OCI-LY7 (cell line): Measurements from ENCODE around the gene GSTO1. TPM values are rescaled to one million over a fixed set of nuclear protein-coding genes. Genes with fewer than 3 reads are reported as not detected.

ENCODE experiments used
- BruUV-seq: library from RNA; stranded (reverse); fragments of 400-500 nt; replicated peaks from 2 replicates; lab custom pipeline; 2021; lab: Mats Ljungman, UMichigan
- CTCF ChIA-PET: fragments of 300-600 bp; sonication (Branson Sonifier 250); formaldehyde crosslinking; loops from one replicate; lab custom pipeline; 2022; ENCODE audit warnings: antibody characterized with exemption; ENCODE audit not compliant: unreplicated experiment; lab: Charles Lee
- POLR2A ChIA-PET: fragments of 300-600 bp; sonication (Branson Sonifier 250); formaldehyde crosslinking; loops from one replicate; lab custom pipeline; 2022; ENCODE audit warnings: antibody characterized with exemption; lab: Charles Lee
- DNase-seq: peaks from one replicate; pipeline ENCODE4 v3.0.0-alpha.2; 2015; ENCODE audit warnings: low spot score
- H2AFZ ChIP-seq: fragments of 200-600 bp; sonication (generic), shearing (Covaris generic); 2 replicates; pipeline ENCODE4 v1.6.1; 2014; ENCODE audit warnings: mild to moderate bottlenecking, antibody characterized with exemption, low read length, moderate library complexity
- H3K27ac ChIP-seq: fragments of 200-600 bp; sonication (generic); 2 replicates; pipeline ENCODE4 v1.5.1; 2014; ENCODE audit warnings: mixed run types, low read depth, mild to moderate bottlenecking, moderate library complexity, low read length, inconsistent platforms; ENCODE audit not compliant: poor library complexity, severe bottlenecking
- H3K36me3 ChIP-seq: fragments of 200-600 bp; sonication (generic); 2 replicates; pipeline ENCODE4 v1.6.1; 2014; ENCODE audit warnings: mild to moderate bottlenecking, antibody characterized with exemption, low read length, moderate library complexity, mixed read lengths; ENCODE audit not compliant: insufficient read depth
- H3K4me1 ChIP-seq: fragments of 200-600 bp; sonication (generic); 2 replicates; pipeline ENCODE4 v1.5.1; 2014; ENCODE audit warnings: mild to moderate bottlenecking, low read length; ENCODE audit not compliant: insufficient read depth, poor library complexity, severe bottlenecking
- H3K4me2 ChIP-seq: fragments of 200-600 bp; sonication (generic); 2 replicates; pipeline ENCODE4 v1.6.1; 2014; ENCODE audit warnings: mild to moderate bottlenecking, low read length
- H3K4me3 ChIP-seq: fragments of 200-600 bp; sonication (generic); 2 replicates; pipeline ENCODE4 v1.5.1; 2014; ENCODE audit warnings: mild to moderate bottlenecking, low read depth, low read length; ENCODE audit not compliant: poor library complexity, severe bottlenecking
- H3K79me2 ChIP-seq: fragments of 200-600 bp; sonication (generic); 2 replicates; pipeline ENCODE4 v1.6.1; 2016; ENCODE audit warnings: low read depth, mild to moderate bottlenecking, low read length, moderate library complexity, mixed read lengths; ENCODE audit not compliant: insufficient read depth
- H3K9me2 ChIP-seq: fragments of 200-600 bp; sonication (generic); 2 replicates; pipeline ENCODE4 v1.6.1; 2016; ENCODE audit warnings: mild to moderate bottlenecking, low read length, mixed read lengths; ENCODE audit not compliant: insufficient read depth
- H3K9me3 ChIP-seq: fragments of 200-600 bp; sonication (generic); 2 replicates; pipeline ENCODE4 v1.6.1; 2014; ENCODE audit warnings: mild to moderate bottlenecking, mixed run types, low read length, mixed read lengths
- H4K20me1 ChIP-seq: fragments of 200-600 bp; sonication (generic); 2 replicates; pipeline ENCODE4 v1.6.1; 2014; ENCODE audit warnings: mild to moderate bottlenecking, antibody characterized with exemption, low read length, moderate library complexity, mixed read lengths; ENCODE audit not compliant: insufficient read depth
- EZH2phosphoT487 ChIP-seq: fragments of 200-600 bp; sonication (generic); IDR thresholded peaks from 2 replicates; pipeline ENCODE4 v1.6.1; 2018; ENCODE audit warnings: low read depth, borderline replicate concordance, mild to moderate bottlenecking, mixed run types, antibody characterized with exemption, low read length, moderate library complexity, mixed read lengths
- intact Hi-C: fragments of 100-400 bp; cut with micrococcal nuclease; formaldehyde crosslinking; loops from one replicate; pipeline ENCODE4 v1.10.0; 2022; ENCODE audit not compliant: unreplicated experiment
- total RNA-seq, 2 experiments: library from RNA; depleted of rRNA in 1 of 2; stranded (reverse); fragments of >200 nt in 1 of 2; shearing (Covaris generic) in 1 of 2; gene quantifications; 2 replicates each; pipeline ENCODE4 v1.2.3, GENCODE V29; 2014 to 2022
- TF ChIP-seq, protein P1 (sequence below): fragments of 200-600 bp; sonication (generic); conservative IDR thresholded peaks from 2 replicates; pipeline ENCODE4 v1.5.1; 2014; ENCODE audit warnings: mild to moderate bottlenecking, antibody characterized with exemption, low read length, moderate library complexity, mixed read lengths

Gene GSTO1
- total RNA-seq, 2 experiments from 2014 or later, result 1.7 to 27.4 TPM

DNA sequence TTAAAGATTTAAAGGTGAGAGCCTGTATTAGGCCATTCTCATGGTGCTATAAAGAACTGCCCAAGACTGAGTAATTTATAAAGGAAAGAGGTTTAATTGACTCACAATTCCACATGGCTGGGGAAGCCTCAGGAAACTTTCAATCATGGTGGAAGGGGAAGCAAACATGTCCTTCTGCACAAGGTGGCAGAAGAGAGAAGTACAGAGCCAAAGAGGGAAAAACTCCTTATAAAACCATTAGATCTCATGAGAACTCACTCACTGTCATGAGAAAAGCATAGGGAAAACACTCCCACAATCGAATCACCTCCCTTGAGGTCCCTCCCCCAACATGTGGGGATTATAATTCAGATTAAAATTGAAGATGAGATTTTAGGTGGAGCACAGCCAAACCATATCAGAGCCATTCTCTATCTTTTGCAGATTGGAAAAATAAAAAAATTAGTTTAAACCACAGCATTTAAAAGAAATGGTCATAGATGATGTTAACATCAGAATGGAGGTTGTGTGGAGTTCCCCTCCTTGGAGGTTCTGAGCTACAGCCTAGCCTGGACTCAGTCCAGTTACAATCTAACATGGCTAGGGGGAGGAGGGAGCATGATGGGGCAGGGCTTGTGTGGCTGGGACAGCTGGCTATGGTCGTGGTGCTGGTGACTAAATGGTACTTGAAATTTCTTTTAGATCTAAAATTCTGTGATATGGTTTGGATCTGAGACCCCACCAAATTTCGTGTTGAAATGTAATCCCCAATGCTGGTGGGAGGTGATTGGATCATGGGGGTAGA lies 47.4 kb downstream of the GSTO1 start:
- ChIA-PET CTCF (no interaction called here), POLR2A (no interaction called here)
- intact Hi-C loops, result no loop called here
- Histone ChIP-seq H3K4me3 (no peak overlapping the region), H3K36me3 (no peaks in the 10 kb centered on the region), H2AFZ (no peak overlapping the region), H3K27ac (no peak overlapping the region), H3K4me2 (no peak overlapping the region), H3K9me3 (no peaks in the 10 kb centered on the region), H3K4me1 (peaks cover 18% of the 10 kb centered on the region), H4K20me1 (no peaks in the 10 kb centered on the region), H3K9me2 (no peaks in the 10 kb centered on the region), H3K79me2 (no peaks in the 10 kb centered on the region)
- BruUV-seq, result no TSS peak
- no peak for DNase-seq
- no peak for TF ChIP-seq EZH2phosphoT487
- TF ChIP-seq, protein P1, sequence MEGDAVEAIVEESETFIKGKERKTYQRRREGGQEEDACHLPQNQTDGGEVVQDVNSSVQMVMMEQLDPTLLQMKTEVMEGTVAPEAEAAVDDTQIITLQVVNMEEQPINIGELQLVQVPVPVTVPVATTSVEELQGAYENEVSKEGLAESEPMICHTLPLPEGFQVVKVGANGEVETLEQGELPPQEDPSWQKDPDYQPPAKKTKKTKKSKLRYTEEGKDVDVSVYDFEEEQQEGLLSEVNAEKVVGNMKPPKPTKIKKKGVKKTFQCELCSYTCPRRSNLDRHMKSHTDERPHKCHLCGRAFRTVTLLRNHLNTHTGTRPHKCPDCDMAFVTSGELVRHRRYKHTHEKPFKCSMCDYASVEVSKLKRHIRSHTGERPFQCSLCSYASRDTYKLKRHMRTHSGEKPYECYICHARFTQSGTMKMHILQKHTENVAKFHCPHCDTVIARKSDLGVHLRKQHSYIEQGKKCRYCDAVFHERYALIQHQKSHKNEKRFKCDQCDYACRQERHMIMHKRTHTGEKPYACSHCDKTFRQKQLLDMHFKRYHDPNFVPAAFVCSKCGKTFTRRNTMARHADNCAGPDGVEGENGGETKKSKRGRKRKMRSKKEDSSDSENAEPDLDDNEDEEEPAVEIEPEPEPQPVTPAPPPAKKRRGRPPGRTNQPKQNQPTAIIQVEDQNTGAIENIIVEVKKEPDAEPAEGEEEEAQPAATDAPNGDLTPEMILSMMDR, result no peak

- intact Hi-C loops, result no loop called here
- ChIA-PET POLR2A (no interaction called here), CTCF (interaction anchor here (1.5 to 3.8 kb wide), 2 partner anchors 13 to 47 kb away, joined by 3 to 28 read pairs; no protein-coding TSS in a partner anchor)
- Histone ChIP-seq H3K4me2 (no peak overlapping the region), H3K9me2 (no peaks in the 10 kb centered on the region), H3K9me3 (no peaks in the 10 kb centered on the region), H3K36me3 (no peaks in the 10 kb centered on the region), H3K27ac (no peak overlapping the region), H3K4me1 (peaks cover 17% of the 10 kb centered on the region), H3K79me2 (no peaks in the 10 kb centered on the region), H3K4me3 (no peak overlapping the region), H4K20me1 (no peaks in the 10 kb centered on the region), H2AFZ (no peak overlapping the region)
- BruUV-seq, result no TSS peak
- no peak for DNase-seq
- TF ChIP-seq, protein P1, result no peak
- no peak for TF ChIP-seq EZH2phosphoT487
Measured at GRCh38 chr10:104303594-104304355, 49.1 kb downstream of the GSTO1 start.
